Measurements from ENCODE around the gene KCNH4.

GRCh38 chr17:42111871-42112551, 68.9 kb downstream of the KCNH4 start:
- TF ChIP-seq CTCF (IDR thresholded peaks at IDR 0.05) (no peak), POLR2A (IDR thresholded peaks at IDR 0.05) (no peak)
